K562 (cell line): ENCODE measurements around the gene GRWD1. TPM values are rescaled to one million over a fixed set of nuclear protein-coding genes. Genes with fewer than 3 reads are reported as not detected.
A peak's percentile ranks its signal among the peaks of the same experiment; 100 is the strongest.

Source experiments
- ATAC-seq: fragments of 200-7000 bp; cut with Tn5 transposase; 3 replicates; pipeline ENCODE4 v1.9.1; 2020; ENCODE audit warnings: moderate library complexity
- BruUV-seq: library from RNA; stranded (reverse); fragments of 400-500 nt; replicated peaks from 2 replicates; lab custom pipeline; 2021; lab: Mats Ljungman, UMichigan
- CTCF ChIA-PET: fragments of 300-600 bp; formaldehyde crosslinking; extraction: SDS; loops from one replicate; lab custom pipeline; 2021; ENCODE audit warnings: low intra/inter-chr PET ratio; lab: Yijun Ruan, JAX
- POLR2A ChIA-PET: fragments of 300-600, 350-650 bp; sonication (Branson Sonifier 250); formaldehyde crosslinking; extraction: SDS; loops from one replicate; lab custom pipeline; 2021; ENCODE audit warnings: antibody characterized with exemption, inconsistent platforms; lab: Yijun Ruan, JAX
- DNase-seq, 4 experiments: peaks; one replicate each; pipeline versions ENCODE4 v3.0.0 to v3.0.0-alpha.2; 2011 to 2018; ENCODE audit warnings: low spot score in 3 of 4, mixed read lengths in 3 of 4; ENCODE audit errors: extremely low read depth in 1 of 4
- FAIRE-seq: peaks from 2 replicates; lab custom pipeline; 2011; peaks lifted over from hg19 to GRCh38; lab: Jason Lieb, UNC
- H2AFZ ChIP-seq: 2 replicates; pipeline ENCODE4 v1.6.0; 2011; ENCODE audit warnings: low read depth, low read length, control low read depth, inconsistent platforms
- H3K27ac ChIP-seq: fragments of 200-600 bp; 3 replicates; pipeline ENCODE4 v1.8.0; 2011; ENCODE audit warnings: low read depth, mild to moderate bottlenecking, control low read depth, inconsistent platforms, low read length, moderate library complexity, mixed read lengths; ENCODE audit errors: extremely low read depth
- H3K27me3 ChIP-seq, 2 experiments: fragments of 300-600 bp in 1 of 2; 2 replicates in 1 of 2; 3 replicates in 1 of 2; pipeline versions ENCODE4 v1.6.0 to v1.8.0; 2011; ENCODE audit warnings: inconsistent platforms in 2 of 2, low read length in 2 of 2, mild to moderate bottlenecking in 1 of 2, mixed read lengths in 1 of 2, moderate library complexity in 1 of 2; ENCODE audit not compliant: control insufficient read depth in 2 of 2, insufficient read depth in 2 of 2
- H3K36me3 ChIP-seq: fragments of 300-600 bp; 3 replicates; pipeline ENCODE4 v1.8.0; 2011; ENCODE audit warnings: mild to moderate bottlenecking, low read length, inconsistent platforms; ENCODE audit not compliant: control insufficient read depth, insufficient read depth
- H3K4me1 ChIP-seq, 2 experiments: fragments of 200-600 bp in 1 of 2; replicated peaks in 1 of 2; 2 replicates in 1 of 2; 3 replicates in 1 of 2; pipeline versions ENCODE4 v1.5.1 to v1.8.0; 2011; ENCODE audit warnings: inconsistent platforms in 2 of 2, low read length in 2 of 2, mild to moderate bottlenecking in 1 of 2, mixed read lengths in 1 of 2, moderate library complexity in 1 of 2; ENCODE audit not compliant: control insufficient read depth in 2 of 2, insufficient read depth in 2 of 2
- H3K4me2 ChIP-seq: 2 replicates; pipeline ENCODE4 v1.6.1; 2011; ENCODE audit warnings: low read length, control low read depth, inconsistent platforms, mixed read lengths; ENCODE audit not compliant: insufficient read depth
- H3K4me3 ChIP-seq: fragments of 200-600 bp; sonication (generic), shearing (Covaris generic); 2 replicates; pipeline ENCODE4 v1.5.1; 2016; ENCODE audit warnings: control low read depth, inconsistent platforms
- H3K79me2 ChIP-seq: fragments of 200-600 bp; 3 replicates; pipeline ENCODE4 v1.8.0; 2011; ENCODE audit warnings: low read length, inconsistent platforms; ENCODE audit not compliant: control insufficient read depth, insufficient read depth
- H3K9ac ChIP-seq, 2 experiments: 2 replicates each; pipeline versions ENCODE4 v1.6.0 to v1.6.1; 2011; ENCODE audit warnings: low read depth in 2 of 2, low read length in 2 of 2, control low read depth in 1 of 2, inconsistent platforms in 1 of 2, mild to moderate bottlenecking in 1 of 2, mixed read lengths in 1 of 2; ENCODE audit not compliant: insufficient read depth in 1 of 2
- H3K9me1 ChIP-seq: one replicate; pipeline ENCODE4 v1.6.0; 2011; ENCODE audit warnings: inconsistent platforms, mild to moderate bottlenecking, low read length, moderate library complexity; ENCODE audit not compliant: control insufficient read depth, insufficient read depth
- H3K9me3 ChIP-seq: replicated peaks from 2 replicates; pipeline ENCODE4 v1.5.1; 2011; ENCODE audit warnings: low read depth, low read length, inconsistent platforms; ENCODE audit not compliant: control insufficient read depth, insufficient read depth
- H4K20me1 ChIP-seq: replicated peaks from 2 replicates; pipeline ENCODE4 v1.6.1; 2011; ENCODE audit warnings: low read length, inconsistent platforms, mixed read lengths; ENCODE audit not compliant: control insufficient read depth, insufficient read depth
- BCOR ChIP-seq: fragments of 450-650 bp; IDR thresholded peaks from 2 replicates; pipeline ENCODE4 v1.6.1; 2016
- RBM15 ChIP-seq: fragments of 200-400 bp; formaldehyde crosslinking; IDR thresholded peaks from 2 replicates; pipeline ENCODE4 v1.6.1; 2018; ENCODE audit warnings: mild to moderate bottlenecking, low read length, moderate library complexity; ENCODE audit not compliant: insufficient read depth
- WGBS: fragments of 100-300 bp; shearing (Covaris generic); methylation state at CpG from one replicate; pipeline ENCODE4 v1.1.6; 2016; ENCODE audit warnings: low coverage, mixed read lengths; ENCODE audit not compliant: insufficient coverage; ENCODE audit errors: missing lambda C conversion rate; 5-methylcytosine and 5-hydroxymethylcytosine counted together
- in situ Hi-C: fragments of 300-500 bp; cut with MboI; formaldehyde crosslinking; loops from 4 replicates; pipeline ENCODE4 v1.15.0; 2018; ENCODE audit warnings: inconsistent platforms, mixed read lengths
- intact Hi-C: fragments of 100-400 bp; cut with micrococcal nuclease; formaldehyde crosslinking; loops from 2 replicates; pipeline ENCODE4 v1.14.2; 2022
- polyA plus RNA-seq, 8 experiments: library from polyadenylated mRNA; depleted of rRNA in 4 of 8; stranded (reverse) in 5 of 8; unstranded in 3 of 8; fragments of >200 nt; fragmentation: Nextera tagmentation in 2 of 8; fragmentation: Illumina TruSeq in 1 of 8; extraction: Ambion mirVana in 2 of 8; extraction: Trizol in 1 of 8; gene quantifications; 2 replicates each; pipeline versions ENCODE4 v1.2.1 to v1.2.3, GENCODE V29; 2011 to 2014; ENCODE audit warnings: inconsistent platforms in 1 of 8, missing spikeins in 1 of 8
- total RNA-seq, 7 experiments: library from RNA; depleted of rRNA in 6 of 7; stranded (reverse); fragments of >200 nt in 6 of 7; fragmentation: Illumina TruSeq in 2 of 7; extraction: Trizol in 2 of 7; gene quantifications; 2 replicates each; pipeline versions ENCODE4 v1.2.1 to v1.2.3, GENCODE V29; 2011 to 2021; ENCODE audit warnings: low replicate concordance in 1 of 7
- TF ChIP-seq, protein P1 (sequence below): sonication (generic); formaldehyde crosslinking; IDR thresholded peaks from 2 replicates; pipeline ENCODE4 v1.8.1; 2023; ENCODE audit warnings: mild to moderate bottlenecking, missing genetic modification reagents

GRWD1 gene
- total and polyA plus RNA-seq, 9 of the 15 experiments (the other 6 are each of a cell fraction or from before 2014, with no cell fraction given): 1.5 to 87.2 (median 24.5) TPM

DNA sequence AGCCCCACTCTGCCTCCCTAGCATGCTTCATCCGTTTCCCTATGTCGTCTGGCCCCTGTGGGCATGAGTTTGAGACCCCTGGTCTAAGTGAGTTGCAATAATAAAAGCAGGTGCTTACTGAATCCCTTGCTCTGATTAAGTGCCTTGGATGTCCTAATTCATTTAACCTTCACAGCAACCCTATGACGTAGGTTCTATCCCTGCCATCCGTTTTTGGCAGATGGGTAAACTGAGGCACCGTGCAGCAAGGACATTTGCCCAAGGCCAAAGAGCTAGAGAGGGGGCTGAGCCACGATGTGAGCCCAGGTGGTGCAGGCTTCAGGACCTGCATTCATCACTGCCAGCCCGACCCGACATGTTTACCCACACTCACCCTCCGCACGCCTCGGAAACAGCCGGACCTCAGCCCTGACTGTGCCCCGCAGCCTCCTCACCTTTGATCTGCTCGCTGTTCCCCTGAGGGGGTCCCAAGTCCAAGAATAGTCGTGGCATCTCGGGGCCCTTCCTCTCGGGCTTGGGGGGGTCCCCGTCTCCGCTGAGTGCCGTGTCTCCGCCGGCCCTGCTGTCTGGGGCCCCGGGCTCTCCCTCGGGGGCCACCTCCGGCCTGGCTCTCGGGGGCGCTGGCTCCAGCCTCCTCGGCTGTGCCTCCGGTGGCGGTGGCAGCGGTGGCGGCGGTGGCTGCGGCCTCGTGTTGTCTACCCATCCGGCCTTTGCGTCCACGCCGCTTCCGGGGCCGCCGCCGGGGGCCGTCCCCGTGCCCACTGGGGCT is 51.4 kb downstream of the GRWD1 start:
- DNase-seq (no peak), ATAC-seq (no peak), FAIRE-seq (no peak)
- Histone ChIP-seq H3K4me3 (no peak overlapping the region), H3K36me3 (peaks cover 3% of the 10 kb centered on the region; the same call in 1 of the 3 replicates), H3K9ac (peak overlapping the region in 1 of 2 experiments; percentile 66; a peak in 1 of 4 replicates), H4K20me1 (0 out of 2 replicates have a peak, but pooled peaks cover 4% of the 10 kb centered on the region), H3K4me2 (no peak overlapping the region), H3K79me2 (peaks cover 14% of the 10 kb centered on the region; the same call in 2 of the 3 replicates), H3K4me1 (peaks cover 17 to 61% of the 10 kb centered on the region in 2 experiments), H2AFZ (no peak overlapping the region), H3K9me3 (no peaks in the 10 kb centered on the region), H3K9me1 (peaks cover 3% of the 10 kb centered on the region), H3K27me3 (no peaks in the 10 kb centered on the region), H3K27ac (no peak overlapping the region)
- no TSS peak for BruUV-seq
- intact Hi-C loops: loop anchor here (10.0 kb wide), 1 partner anchor 102 kb away; the partner anchor contains the start of genes GRIN2D and KDELR1
- in situ Hi-C loops: no loop called here
- CTCF ChIA-PET: no interaction called here
- TF ChIP-seq BCOR (peak; percentile 27; the same call in 1 of the 2 replicates), RBM15 (no peak)
- TF ChIP-seq, protein P1, sequence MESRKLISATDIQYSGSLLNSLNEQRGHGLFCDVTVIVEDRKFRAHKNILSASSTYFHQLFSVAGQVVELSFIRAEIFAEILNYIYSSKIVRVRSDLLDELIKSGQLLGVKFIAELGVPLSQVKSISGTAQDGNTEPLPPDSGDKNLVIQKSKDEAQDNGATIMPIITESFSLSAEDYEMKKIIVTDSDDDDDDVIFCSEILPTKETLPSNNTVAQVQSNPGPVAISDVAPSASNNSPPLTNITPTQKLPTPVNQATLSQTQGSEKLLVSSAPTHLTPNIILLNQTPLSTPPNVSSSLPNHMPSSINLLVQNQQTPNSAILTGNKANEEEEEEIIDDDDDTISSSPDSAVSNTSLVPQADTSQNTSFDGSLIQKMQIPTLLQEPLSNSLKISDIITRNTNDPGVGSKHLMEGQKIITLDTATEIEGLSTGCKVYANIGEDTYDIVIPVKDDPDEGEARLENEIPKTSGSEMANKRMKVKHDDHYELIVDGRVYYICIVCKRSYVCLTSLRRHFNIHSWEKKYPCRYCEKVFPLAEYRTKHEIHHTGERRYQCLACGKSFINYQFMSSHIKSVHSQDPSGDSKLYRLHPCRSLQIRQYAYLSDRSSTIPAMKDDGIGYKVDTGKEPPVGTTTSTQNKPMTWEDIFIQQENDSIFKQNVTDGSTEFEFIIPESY (CRISPR knock-in tag): peak; percentile 72
- POLR2A ChIA-PET: no interaction called here
- WGBS: 85% methylated on average over 23 of the region's 45 CpGs
